PC-3 (cell line): ENCODE data around the gene NUAK2. TPM values are rescaled to one million over a fixed set of nuclear protein-coding genes. Genes with fewer than 3 reads are reported as not detected.
A peak's percentile ranks its signal among the peaks of the same experiment; 100 is the strongest.

Experiments
- ATAC-seq: fragments of 200-7000 bp; cut with Tn5 transposase; 2 replicates; pipeline ENCODE4 v1.9.1; 2020; ENCODE audit warnings: mild to moderate bottlenecking, moderate library complexity
- BruUV-seq: library from RNA; stranded (reverse); fragments of 400-500 nt; replicated peaks from 2 replicates; lab custom pipeline; 2021; lab: Mats Ljungman, UMichigan
- CTCF ChIA-PET: fragments of 300-600 bp; sonication (Branson Sonifier 250); formaldehyde crosslinking; loops from one replicate; lab custom pipeline; 2022; ENCODE audit warnings: antibody characterized with exemption; lab: Charles Lee
- POLR2A ChIA-PET: fragments of 300-600 bp; sonication (Branson Sonifier 250); formaldehyde crosslinking; loops from one replicate; lab custom pipeline; 2022; ENCODE audit warnings: antibody characterized with exemption; ENCODE audit not compliant: unreplicated experiment; lab: Charles Lee
- DNase-seq: peaks from one replicate; pipeline ENCODE4 v3.0.0-alpha.2; 2015
- H2AFZ ChIP-seq: fragments of 300-600 bp; sonication (generic); 2 replicates; pipeline ENCODE4 v1.6.0; 2016; ENCODE audit warnings: antibody characterized with exemption, low read length
- H3F3A ChIP-seq: fragments of 300-600 bp; sonication (generic); one replicate; pipeline ENCODE4 v1.6.0; 2017; ENCODE audit warnings: antibody characterized with exemption, low read length, control low read depth, mild to moderate bottlenecking; ENCODE audit not compliant: unreplicated experiment
- H3K27ac ChIP-seq: fragments of 300-600 bp; sonication (generic); 2 replicates; pipeline ENCODE4 v1.5.1; 2016; ENCODE audit warnings: mild to moderate bottlenecking, low read length
- H3K27me3 ChIP-seq: fragments of 300-600 bp; sonication (generic); 2 replicates; pipeline ENCODE4 v1.6.1; 2016; ENCODE audit warnings: low read length, mixed read lengths
- H3K36me3 ChIP-seq: fragments of 300-600 bp; sonication (generic); 2 replicates; pipeline ENCODE4 v1.6.1; 2016; ENCODE audit warnings: low read depth, mixed run types, low read length, mixed read lengths
- H3K4me1 ChIP-seq: fragments of 300-600 bp; sonication (generic); 2 replicates; pipeline ENCODE4 v1.5.1; 2016; ENCODE audit warnings: low read length; ENCODE audit not compliant: insufficient read depth
- H3K4me2 ChIP-seq: fragments of 300-600 bp; sonication (generic); 2 replicates; pipeline ENCODE4 v1.6.0; 2016; ENCODE audit warnings: low read length
- H3K4me3 ChIP-seq: fragments of 300-600 bp; sonication (generic); 2 replicates; pipeline ENCODE4 v1.5.1; 2016; ENCODE audit warnings: mild to moderate bottlenecking, low read length, mixed read lengths
- H3K79me2 ChIP-seq: fragments of 300-600 bp; sonication (generic); 2 replicates; pipeline ENCODE4 v1.6.1; 2017; ENCODE audit warnings: low read length, mixed read lengths
- H3K9ac ChIP-seq: fragments of 300-600 bp; sonication (generic); 2 replicates; pipeline ENCODE4 v1.6.0; 2016; ENCODE audit warnings: mild to moderate bottlenecking, low read length
- H3K9me2 ChIP-seq: fragments of 300-600 bp; sonication (generic); replicated peaks from 2 replicates; pipeline ENCODE4 v1.6.1; 2016; ENCODE audit warnings: mixed run types, low read length, mixed read lengths
- H3K9me3 ChIP-seq: fragments of 300-600 bp; sonication (generic); 2 replicates; pipeline ENCODE4 v1.6.1; 2016; ENCODE audit warnings: low read length, mixed read lengths
- H4K20me1 ChIP-seq: fragments of 300-600 bp; sonication (generic); 2 replicates; pipeline ENCODE4 v1.6.1; 2016; ENCODE audit warnings: low read length, mixed read lengths
- CTCF ChIP-seq: fragments of 300-600 bp; sonication (generic); conservative IDR thresholded peaks from 2 replicates; pipeline ENCODE4 v1.5.1; 2017; ENCODE audit warnings: antibody characterized with exemption, low read depth, mild to moderate bottlenecking, low read length
- EZH2 ChIP-seq: fragments of 300-600 bp; sonication (generic); IDR thresholded peaks from one replicate; pipeline ENCODE4 v1.6.1; 2017; ENCODE audit warnings: antibody characterized with exemption, mild to moderate bottlenecking, low read length; ENCODE audit not compliant: unreplicated experiment
- EZH2phosphoT487 ChIP-seq: fragments of 300-600 bp; sonication (generic); IDR thresholded peaks from 2 replicates; pipeline ENCODE4 v1.6.1; 2018; ENCODE audit warnings: mild to moderate bottlenecking, antibody characterized with exemption, low read length, borderline replicate concordance
- intact Hi-C: fragments of 100-400 bp; cut with micrococcal nuclease; formaldehyde crosslinking; loops from 2 replicates; pipeline ENCODE4 v1.9.0; 2023
- total RNA-seq: library from RNA; depleted of rRNA; stranded (reverse); fragments of >200 nt; gene quantifications from 2 replicates; pipeline ENCODE4 v1.2.3, GENCODE V29; 2014

The NUAK2 gene
- total RNA-seq, 1 experiment from 2014 or later, result 3.8 TPM

DNA sequence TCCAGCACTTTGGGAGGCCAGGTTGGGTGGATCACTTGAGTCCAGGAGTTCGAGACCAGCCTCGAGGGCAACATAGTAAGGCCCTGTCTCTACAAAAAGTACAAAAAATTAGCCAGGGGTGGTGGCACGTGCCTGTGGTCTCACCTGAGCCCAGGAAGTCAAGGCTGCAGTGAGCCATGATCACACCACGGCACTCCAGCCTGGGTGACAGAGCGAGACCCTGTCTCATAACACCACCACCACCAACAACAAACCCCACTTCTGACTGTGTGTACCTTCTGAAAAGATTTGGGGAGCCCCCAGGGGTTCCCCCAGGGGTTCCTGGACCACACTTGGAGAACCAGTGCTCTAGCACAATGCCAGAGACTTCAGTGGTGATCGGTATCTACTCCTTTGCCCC lies 29.9 kb downstream of the NUAK2 start:
- no TSS peak for BruUV-seq
- no peaks in the 10 kb centered on the region for H3K27me3 ChIP-seq
- intact Hi-C loops, result no loop called here
- no peaks in the 10 kb centered on the region for H3K9me3 ChIP-seq
- peaks cover 40% of the 10 kb centered on the region for H3K4me1 ChIP-seq
- ATAC-seq (no peak), DNase-seq (no peak)
- no peaks in the 10 kb centered on the region for H3K9me2 ChIP-seq
- H3K79me2 ChIP-seq, result no peaks in the 10 kb centered on the region
- H4K20me1 ChIP-seq, result no peaks in the 10 kb centered on the region
- TF ChIP-seq EZH2, result no peak
- no peak for TF ChIP-seq EZH2phosphoT487
- TF ChIP-seq CTCF, result no peak
- no peaks in the 10 kb centered on the region for H3F3A ChIP-seq
- ChIA-PET POLR2A (no interaction called here), CTCF (no interaction called here)
- H3K4me3 ChIP-seq, result no peak overlapping the region
- no peak overlapping the region for H3K9ac ChIP-seq
- H3K27ac ChIP-seq, result no peak overlapping the region
- no peaks in the 10 kb centered on the region for H3K36me3 ChIP-seq
- H2AFZ ChIP-seq, result no peak overlapping the region
- no peak overlapping the region for H3K4me2 ChIP-seq

DNA sequence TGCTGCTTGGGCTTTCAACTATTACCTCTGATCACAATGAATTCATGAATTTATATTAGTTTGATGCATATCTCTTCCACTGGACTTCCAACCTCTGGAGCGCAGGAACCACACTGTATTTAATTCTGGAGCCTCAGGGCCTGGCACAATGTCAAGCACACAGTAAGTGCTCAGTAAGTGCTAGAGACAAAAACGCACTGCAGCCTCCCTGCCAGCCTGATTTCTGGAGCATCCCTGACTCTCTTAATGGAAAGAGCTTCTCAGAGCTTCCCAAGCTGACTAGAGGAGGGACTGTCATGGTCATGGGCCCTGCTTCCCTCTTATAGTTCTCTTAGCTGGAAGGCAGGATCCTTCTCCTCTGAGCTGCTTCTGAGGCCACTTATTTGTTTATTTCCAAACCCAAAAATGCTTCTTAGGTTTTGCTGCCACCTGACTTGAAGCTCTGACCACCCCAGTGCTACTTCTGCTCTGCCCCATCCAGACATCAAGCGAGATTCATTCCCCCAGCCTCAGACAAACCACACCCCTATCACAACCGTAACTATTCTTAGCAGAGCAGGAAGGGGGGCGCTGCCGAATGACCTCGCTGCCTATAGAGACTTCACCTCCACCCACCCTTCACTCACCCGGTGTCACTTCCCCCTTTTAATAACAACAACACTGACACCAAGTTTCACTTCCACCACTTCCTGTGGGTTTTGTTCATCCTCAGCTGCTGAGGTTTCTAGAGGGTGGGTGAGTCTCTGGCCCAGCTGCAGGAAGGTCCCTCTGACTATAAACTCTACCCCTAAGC lies 33.6 kb downstream of the NUAK2 start:
- ChIA-PET CTCF (interaction anchor here (0.7 kb wide), 1 partner anchor 14 kb away, joined by 3 read pairs; no protein-coding TSS in a partner anchor), POLR2A (no interaction called here)
- Histone ChIP-seq H3K27me3 (no peaks in the 10 kb centered on the region), H3K4me1 (peaks cover 42% of the 10 kb centered on the region), H3K27ac (no peak overlapping the region), H4K20me1 (no peaks in the 10 kb centered on the region), H2AFZ (no peak overlapping the region), H3K9me2 (no peaks in the 10 kb centered on the region), H3K79me2 (no peaks in the 10 kb centered on the region), H3F3A (no peaks in the 10 kb centered on the region), H3K9ac (no peak overlapping the region), H3K9me3 (no peaks in the 10 kb centered on the region), H3K4me2 (no peak overlapping the region), H3K36me3 (no peaks in the 10 kb centered on the region), H3K4me3 (no peak overlapping the region)
- no peak for ATAC-seq
- intact Hi-C loops, result no loop called here
- DNase-seq, result peak; percentile 17
- BruUV-seq, result no TSS peak
- TF ChIP-seq EZH2phosphoT487 (no peak), EZH2 (no peak), CTCF (no peak)

DNA sequence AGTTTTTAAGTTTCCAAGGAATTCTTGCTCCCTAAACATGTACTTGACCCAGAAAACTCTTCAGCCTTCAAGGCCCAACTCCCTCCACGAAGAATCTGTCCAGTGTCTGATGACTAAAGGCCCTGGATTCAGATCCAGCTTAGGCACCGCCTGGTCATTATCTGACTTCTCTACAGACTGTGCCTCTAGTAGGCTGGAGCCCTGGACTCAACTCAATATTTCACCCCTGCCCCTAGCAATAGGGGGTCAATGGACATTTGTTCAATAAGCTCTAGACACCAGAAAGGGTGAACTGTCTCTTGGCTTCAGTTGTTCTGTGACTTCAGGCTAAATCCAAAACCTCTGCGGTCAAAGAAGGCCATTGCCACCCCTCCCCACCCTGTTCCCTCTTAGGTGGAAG lies 34.5 kb downstream of the NUAK2 start:
- ATAC-seq (no peak), DNase-seq (no peak)
- CTCF ChIA-PET, result no interaction called here
- Histone ChIP-seq H3K4me1 (peaks cover 42% of the 10 kb centered on the region), H3K79me2 (no peaks in the 10 kb centered on the region), H3K9ac (no peak overlapping the region), H2AFZ (no peak overlapping the region), H3K36me3 (no peaks in the 10 kb centered on the region), H3K4me3 (no peak overlapping the region), H3K9me2 (no peaks in the 10 kb centered on the region), H3K27me3 (no peaks in the 10 kb centered on the region), H3K4me2 (no peak overlapping the region), H3F3A (no peaks in the 10 kb centered on the region), H3K9me3 (no peaks in the 10 kb centered on the region), H4K20me1 (no peaks in the 10 kb centered on the region), H3K27ac (no peak overlapping the region)
- no TSS peak for BruUV-seq
- intact Hi-C loops, result no loop called here
- POLR2A ChIA-PET, result no interaction called here
- TF ChIP-seq EZH2phosphoT487 (no peak), EZH2 (no peak), CTCF (no peak)
